NCI-H510A (cell line): Measurements from ENCODE around the gene CHSY3.

Experiments used
- DNase-seq: peaks from one replicate; lab custom pipeline; 2025; lab: John Stamatoyannopoulos, UW

Gene CHSY3

DNA sequence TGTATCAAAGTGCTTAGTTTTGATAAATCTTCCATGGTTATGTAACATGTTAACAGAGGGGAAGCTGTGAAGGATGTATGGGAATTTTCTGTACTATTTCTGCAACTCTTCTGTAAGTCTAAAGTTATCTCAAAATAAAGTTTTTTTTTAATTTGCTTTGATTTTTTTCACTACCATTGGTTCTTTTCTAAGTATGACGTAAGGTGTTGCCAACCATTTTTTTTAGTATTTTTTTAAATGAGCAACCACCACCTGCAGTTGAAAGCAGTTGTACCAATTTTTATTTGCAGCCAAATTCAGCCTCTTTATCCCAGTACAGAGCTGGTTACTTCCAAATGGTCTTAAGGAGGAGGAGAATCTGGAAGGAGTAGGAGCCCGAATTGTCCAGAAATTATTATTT is 192.2 kb downstream of the CHSY3 start:
- no peak for DNase-seq

GRCh38 chr5:130099008-130099407 is 194.7 kb downstream of the CHSY3 start:
- no peak for DNase-seq

DNA sequence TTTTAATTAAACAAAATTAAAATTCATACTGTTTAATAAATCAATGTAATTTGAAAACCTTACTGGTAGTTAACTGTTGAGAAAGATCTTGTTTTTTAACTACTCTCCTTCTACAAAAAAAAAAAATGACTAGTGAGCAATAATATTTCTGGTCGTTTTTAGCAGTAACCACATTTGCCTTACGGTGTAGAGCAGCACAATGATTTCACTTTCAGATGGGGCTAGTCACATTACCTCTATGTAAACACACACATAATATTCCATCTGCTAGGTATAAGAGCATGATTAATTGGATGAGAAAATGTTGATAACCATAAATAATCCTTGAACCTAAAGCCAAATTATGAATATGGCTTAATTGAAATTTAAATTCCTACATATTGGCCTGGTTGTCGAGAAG is 198.1 kb downstream of the CHSY3 start:
- no peak for DNase-seq

GRCh38 chr5:130102960-130103359 is 198.7 kb downstream of the CHSY3 start:
- no peak for DNase-seq

DNA sequence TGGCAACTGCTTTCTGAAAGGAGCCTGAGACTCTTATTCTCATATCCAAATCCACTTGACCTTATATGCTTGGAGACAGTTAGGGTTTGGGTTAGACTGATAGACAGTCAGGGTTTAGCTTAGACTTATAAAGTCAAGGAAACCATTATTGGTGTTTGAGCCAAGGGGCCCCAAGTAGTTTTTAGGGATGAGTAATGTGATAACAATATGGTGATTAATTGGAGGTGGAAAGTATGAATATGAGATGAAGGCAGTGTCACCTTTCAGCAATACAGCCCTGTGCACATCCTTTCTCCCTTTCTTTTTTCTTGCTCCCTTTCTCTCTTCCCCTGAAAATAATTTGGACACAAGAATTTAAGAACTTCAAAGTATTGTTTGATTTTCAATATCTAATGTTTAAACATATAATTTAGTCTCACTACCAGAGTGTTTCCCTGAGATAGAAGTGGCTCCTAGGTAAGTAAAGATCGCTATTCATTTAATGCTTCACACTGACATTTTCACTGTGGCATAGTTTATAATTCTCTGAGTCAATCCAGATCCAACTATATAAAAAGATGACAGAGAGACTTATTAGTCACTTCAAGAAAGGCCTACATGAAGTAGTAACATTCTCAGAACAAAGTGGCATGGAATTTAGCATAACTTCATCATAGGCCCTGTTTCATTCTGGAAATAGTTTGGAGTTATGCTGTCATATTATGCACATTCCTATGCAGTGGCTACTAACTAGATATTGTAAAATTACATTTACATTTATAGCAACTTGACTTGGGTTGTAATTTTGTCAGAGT is 200.8 kb downstream of the CHSY3 start:
- DNase-seq, result no peak

DNA sequence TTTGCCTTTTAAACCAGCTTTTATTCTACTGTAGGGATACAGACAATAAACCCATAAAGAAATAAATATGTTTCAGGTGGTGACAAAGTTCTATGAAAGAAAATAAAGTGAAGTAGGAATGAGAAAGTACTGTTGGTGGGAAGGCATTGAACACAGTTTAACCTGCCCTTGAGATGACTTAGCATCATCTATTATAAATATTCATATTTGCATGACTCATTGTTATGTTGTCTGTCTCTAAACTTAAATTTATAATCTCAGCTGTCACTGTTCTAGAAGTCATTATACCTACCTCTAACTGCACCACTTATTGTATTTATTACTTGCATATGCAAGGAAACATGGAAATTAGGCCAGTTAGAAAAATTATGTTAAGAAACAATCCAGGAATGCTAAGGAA is 202.2 kb downstream of the CHSY3 start:
- no peak for DNase-seq

DNA sequence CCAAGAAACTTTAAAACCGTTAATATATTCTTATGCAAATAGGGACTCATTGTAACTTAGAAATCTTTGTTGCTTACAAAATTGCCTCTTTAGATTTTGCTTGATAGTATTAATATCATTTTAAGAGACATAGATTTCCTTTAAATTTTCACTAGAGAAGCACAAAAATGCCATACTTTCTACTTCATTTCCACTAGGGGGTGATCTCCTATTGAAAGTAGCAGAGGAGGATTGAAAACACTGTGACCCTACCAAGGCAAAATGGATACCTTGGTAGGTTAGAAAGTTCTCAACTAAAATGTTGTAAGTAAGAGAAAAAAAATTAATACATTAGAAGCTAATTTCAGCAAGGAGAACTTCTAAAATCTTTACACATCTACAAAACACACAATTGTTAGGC is 204.9 kb downstream of the CHSY3 start:
- DNase-seq, result no peak

DNA sequence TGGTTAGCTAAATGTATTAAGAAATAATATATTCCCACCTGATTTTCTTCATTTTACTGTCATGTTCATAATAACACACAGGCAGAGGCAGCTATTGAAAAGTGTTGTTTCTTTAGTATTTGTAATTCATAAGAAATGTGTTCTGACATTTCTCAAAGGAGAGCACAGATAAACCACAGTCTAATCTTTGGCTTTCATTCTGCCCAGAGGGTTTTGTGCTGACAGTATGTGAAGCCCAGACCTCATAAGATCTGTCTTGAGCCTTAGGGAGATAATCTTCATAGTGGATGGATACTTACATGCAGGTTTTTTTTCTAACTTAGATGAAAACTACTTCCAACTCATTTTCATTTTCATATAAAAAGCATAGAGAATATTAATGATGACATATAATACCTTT is 206.1 kb downstream of the CHSY3 start:
- DNase-seq, result no peak

- no peak for DNase-seq
Observed at GRCh38 chr5:130111746-130112145, 207.5 kb downstream of the CHSY3 start.

DNA sequence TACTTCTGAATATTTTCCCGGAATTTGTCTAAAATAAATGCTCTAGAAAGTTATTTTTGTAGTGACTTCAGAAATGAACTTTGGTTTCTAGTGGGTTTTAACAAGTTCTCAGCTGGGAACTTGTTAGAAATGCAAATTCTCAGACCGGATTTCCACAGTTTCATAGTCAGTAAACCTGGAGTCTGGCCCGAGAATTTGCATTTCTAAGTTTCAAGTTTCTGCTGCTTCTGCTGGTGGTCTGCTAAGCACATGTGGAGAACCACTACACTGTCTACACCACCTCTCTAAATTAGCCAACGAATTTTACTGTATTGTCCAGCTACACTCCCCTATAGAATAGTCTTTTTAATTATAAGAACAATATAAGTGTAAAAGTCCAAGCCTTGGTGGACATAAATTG is 208.0 kb downstream of the CHSY3 start:
- DNase-seq, result no peak

GRCh38 chr5:130115686-130116085 is 211.4 kb downstream of the CHSY3 start:
- no peak for DNase-seq

GRCh38 chr5:130116462-130116861 is 212.2 kb downstream of the CHSY3 start:
- no peak for DNase-seq

DNA sequence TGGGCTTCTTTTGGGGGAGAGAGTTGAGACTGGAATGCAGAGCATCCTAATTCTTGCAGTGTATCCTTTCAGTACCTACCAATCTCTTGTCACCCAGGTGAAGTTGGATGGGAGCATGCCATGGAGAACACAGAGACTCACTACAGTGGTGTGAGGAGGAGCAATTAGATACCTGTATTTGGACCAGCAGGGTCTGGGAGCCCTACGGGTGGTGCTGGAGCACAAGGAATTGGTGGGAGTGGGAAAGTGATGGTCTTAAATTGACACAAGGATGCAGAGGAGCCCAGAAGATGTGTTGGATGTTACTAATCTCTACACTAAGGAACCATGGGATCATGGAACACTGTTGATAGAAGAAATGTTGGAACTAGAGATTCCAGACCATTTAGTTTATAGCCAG is 212.7 kb downstream of the CHSY3 start:
- DNase-seq, result no peak

DNA sequence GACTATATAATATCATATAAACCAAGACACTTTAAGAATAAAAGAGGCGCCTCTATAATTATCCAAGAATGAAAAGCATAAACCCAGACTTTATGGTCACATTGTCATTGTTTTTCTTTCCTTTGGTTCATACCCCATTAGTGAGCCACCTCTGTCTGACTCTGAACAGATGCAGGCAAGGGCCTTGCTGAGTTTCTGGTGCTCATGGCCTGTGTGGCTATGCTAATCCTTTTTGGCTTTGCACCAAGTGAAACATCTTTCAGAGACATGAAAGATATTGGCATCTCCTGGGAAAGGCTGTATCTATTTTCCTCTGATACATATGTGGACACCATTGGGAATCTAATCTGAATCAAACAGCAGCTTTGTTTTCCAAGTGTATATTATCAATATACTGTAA is 222.5 kb downstream of the CHSY3 start:
- no peak for DNase-seq

DNA sequence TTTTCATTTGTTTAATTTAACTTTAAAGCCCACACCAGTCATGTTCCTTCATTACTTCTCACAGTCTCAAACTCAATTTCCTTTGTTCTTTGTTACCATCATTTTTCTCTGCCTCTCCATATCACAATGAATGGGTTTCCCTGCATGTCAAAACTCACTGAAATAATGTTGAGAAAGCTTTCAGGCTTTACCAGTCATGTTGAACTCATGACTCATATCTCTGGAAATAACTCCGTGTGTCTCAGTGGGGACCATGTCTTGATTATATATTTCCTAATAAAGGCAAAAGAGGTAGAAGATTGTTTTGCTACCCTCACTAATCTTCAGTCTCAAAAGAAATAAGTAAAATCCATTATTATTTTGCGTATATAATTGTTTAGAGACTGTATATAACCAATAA is 231.2 kb downstream of the CHSY3 start:
- DNase-seq, result no peak

- DNase-seq, result no peak
Observed at GRCh38 chr5:130136300-130136699, 232.0 kb downstream of the CHSY3 start.

GRCh38 chr5:130137681-130138080 is 233.4 kb downstream of the CHSY3 start:
- no peak for DNase-seq

DNA sequence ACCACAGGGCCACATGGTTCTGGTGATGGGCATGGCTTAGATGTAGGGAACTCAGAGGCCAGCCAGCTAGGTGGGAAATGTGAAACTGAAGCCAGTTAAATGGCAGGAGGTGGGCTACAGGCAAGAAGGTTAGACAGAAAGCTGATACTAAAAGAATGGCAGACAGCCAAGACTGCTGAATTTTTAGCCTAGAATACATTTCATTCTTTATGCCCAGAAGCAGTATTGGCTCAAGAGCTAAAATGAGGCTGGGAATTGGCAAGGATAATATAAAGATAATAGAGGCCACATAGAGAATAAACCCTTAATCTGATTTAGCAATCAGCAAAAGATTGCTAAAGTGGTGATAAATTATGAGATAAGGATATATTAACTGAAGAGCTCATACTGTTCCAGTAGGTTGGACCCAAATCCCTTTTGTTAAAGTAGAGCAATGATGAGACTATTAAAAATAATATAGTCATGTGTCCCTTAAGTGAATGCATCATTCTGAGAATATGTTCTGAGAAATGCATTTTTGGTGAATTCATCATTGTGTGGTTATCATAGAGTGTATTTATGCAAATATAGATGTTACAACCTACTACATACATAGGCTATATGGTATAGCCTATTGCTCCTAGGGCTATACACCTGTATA is 234.3 kb downstream of the CHSY3 start:
- DNase-seq, result no peak

- no peak for DNase-seq
Observed at GRCh38 chr5:130141659-130142320, 237.5 kb downstream of the CHSY3 start.

DNA sequence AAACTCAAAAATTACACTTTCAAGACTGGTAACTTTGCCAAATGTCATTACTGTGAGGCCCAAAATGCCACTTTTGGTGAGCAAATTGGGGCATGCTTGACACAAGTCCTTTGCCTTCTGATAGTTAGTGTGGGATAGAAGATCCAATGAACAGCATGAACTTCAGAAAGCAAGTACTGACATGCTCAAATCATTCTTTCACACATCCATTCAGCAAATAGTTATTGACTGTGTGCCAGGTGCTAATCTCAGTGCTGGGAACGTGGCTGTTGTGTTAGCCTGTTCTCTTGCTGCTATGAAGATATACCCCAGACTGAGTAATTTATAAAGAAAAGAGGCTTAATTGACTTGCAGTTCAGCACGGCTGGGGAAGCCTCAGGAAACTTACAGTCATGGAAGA is 247.0 kb downstream of the CHSY3 start:
- no peak for DNase-seq

GRCh38 chr5:130155345-130156011 is 251.2 kb downstream of the CHSY3 start:
- no peak for DNase-seq

- no peak for DNase-seq
Observed at GRCh38 chr5:130158036-130158435, 253.8 kb downstream of the CHSY3 start.

DNA sequence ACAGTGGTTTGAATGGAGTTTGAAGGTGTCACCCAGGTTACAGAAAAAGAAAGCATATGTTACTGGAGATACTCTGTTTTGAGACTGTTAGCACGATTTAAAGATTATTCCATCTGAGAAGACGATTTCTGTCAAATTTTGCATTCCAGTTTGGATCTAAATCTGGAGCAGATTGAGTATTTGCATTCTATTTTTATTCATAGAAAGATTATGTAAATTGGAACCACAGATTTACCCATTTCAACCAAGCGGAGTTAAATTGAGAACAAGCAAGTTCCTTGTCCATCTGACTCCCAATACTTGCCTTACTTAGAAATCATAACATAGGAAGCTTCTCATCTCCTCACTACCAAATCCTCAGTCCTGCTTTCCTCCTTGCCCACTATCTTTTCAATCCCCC is 255.7 kb downstream of the CHSY3 start:
- no peak for DNase-seq
